CD4-positive, alpha-beta T cell treated with Interleukin-4 for 4 hours (primary cell): ENCODE measurements around the gene DEUP1.
A peak's percentile ranks its signal among the peaks of the same experiment; 100 is the strongest.
"Not testable (repeated sequence)": the region's sequence is repeated elsewhere in the genome, so short reads cannot be mapped to it uniquely, and the experiment has no call there.

Experiments
- DNase-seq: peaks from one replicate; pipeline ENCODE4 v3.0.0-alpha.2; 2020

DEUP1 gene

DNA sequence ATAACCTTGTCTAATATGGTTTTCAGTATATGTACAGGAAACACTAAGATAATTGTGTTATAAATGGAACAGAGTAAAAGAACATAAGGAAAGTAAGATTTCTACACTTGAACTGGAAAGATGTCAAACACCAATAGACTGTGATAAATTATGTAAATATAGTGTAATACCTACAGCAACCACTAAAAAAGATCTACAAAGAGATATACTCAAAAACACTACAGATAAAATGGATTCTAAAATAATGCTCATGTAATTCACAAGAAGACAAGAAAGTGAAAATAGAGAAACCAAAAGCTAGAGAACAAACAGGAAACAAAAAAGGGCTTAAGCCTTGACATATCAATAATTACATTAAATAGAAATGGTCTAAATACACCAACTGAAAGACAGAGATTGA is 30.9 kb downstream of the DEUP1 start:
- no peak for DNase-seq

DNA sequence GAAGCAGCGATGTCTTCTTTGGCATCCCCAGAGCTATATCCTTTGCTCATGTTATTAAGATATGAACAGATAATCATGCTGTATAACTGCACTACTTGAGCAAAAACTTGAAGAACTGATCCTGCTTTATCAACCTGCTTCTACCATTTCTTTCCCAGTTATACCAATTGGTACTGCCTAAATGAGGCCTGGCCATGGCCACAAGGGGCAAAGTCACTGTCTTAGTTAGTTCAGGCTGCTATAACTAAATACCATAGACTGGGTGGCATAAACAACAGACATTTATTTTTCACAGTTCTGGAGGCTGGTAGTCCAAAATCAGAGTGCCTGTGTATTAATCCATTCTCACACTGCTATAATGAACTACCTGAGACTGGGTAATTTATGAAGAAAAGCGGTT is 37.5 kb downstream of the DEUP1 start:
- no peak for DNase-seq

DNA sequence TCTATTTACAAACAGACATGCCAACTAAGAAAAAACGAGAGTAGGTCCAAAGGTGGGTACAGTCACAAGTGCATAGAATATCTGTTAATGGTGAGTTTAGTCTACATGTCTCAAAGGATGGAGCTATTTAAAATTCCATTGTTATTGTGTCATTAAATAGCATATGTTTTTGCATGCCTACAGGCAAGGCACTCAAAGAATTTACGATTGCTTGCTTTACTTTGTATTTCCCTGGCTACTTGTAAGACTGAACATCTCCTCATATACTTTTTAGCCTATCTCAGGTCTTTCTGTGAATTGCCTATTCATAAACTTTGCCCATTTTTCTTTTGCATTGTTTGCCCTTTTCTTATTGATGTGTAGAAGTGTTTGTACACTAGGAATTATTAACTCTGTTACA is 39.7 kb downstream of the DEUP1 start:
- no peak for DNase-seq

DNA sequence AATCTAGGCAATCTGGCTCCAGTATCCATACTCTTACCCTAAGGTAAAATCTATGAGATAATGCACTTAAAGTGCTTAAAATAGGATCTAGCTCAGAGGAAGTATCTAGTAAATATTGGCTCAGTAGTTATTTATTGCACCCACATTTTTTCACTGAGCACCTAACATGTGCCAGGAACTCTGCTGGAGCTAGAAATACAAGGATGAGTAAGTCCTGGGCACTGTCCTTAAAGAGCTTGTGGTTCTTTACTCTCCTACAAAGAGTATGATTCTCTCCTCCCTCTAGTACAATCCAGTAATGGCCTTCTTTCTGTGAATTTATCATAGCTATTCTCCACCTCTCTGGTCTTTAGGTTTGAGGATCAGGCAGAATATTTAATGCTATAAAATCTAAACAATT is 59.2 kb downstream of the DEUP1 start:
- DNase-seq, result no peak

DNA sequence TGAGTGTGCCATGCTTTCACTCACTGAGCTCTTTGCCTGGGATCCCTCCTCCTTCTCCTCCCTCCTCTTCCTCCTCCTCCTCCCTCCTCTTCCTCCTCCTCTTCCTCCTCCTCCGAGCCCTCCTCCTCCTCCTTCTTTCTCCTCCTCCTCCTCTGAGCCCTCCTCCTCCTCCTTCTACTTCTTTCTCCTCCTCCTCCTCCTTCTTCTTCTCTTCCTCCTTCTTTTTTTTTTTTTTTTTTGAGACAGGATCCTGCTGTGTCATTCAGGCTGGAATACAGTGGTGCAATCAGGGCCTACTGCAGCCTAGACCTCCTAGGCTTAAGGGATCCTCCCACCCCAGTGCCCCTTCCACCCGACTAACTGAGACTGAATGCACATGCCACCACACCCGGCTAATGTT is 62.3 kb downstream of the DEUP1 start:
- DNase-seq, result no peak

DNA sequence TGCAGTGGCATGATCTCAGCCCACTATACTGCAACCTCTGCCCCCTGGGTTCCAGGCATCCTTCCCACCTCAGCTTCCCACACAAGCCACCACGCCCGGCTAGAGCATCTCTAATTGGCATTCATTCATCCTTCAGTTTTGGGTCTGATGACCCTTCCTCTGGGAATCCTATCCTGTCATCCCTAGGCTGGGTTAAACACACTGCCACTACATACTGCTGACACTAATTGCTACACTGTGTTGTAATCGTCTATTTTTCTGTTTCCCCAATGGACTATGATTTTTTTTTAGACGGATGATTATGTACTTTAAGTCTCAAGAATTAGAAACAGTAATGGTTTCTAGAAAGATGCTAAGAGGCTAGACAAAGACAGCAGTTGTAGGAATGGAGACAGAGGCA is 62.8 kb downstream of the DEUP1 start:
- no peak for DNase-seq

DNA sequence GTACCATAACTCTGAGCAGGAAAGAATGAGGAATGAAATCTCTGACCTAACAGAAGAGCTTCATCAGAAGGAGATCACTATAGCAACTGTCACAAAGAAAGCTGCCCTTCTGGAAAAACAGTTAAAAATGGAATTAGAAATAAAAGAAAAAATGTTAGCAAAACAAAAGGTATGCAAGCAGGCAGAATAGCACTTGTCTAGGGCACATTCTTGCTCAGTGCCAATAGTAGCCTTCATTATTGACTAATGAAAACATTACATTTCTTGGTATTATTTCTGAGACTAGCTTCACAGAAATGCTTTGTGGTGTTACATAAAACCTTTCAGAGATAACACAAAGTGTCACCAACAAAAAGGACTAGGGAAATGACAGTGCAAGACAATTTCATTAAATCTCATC is 63.9 kb downstream of the DEUP1 start:
- no peak for DNase-seq

DNA sequence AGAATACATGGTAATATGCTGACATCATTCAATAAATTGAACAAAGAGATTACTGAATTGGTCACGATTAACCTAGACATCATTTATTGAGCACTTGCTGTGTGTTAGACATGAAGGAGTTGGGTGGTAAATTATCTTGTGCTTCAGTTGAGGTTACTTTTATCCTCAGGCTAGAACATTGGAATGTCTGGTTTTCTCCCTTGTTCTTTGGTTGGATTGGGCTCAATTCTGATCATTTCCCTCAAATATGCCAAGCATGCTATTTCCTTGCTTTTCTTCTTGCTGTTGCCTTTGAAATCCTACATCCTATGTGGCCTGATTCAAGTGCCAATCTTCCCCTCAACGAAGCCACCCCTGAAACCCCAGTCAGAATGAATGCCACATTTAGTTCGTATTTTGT is 65.8 kb downstream of the DEUP1 start:
- DNase-seq, result no peak

DNA sequence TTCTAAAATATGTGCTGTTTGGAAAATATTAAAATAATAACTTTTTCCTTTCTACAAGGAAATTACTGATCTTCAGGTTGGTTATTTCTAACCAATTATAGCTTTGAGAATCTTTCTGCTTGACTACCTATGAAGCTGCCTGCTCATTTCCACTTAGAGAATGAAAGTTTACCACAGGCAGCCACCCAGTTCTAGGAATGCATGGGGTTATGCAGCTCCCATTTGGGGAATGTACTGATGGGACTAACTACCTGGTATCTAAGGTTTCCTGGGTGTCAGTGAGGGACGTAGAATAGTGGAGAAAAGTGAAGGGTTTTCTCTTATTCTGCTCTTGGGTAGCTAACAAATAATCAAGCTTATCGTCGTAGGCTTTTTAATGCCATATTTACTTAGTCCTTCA is 73.4 kb downstream of the DEUP1 start:
- no peak for DNase-seq

DNA sequence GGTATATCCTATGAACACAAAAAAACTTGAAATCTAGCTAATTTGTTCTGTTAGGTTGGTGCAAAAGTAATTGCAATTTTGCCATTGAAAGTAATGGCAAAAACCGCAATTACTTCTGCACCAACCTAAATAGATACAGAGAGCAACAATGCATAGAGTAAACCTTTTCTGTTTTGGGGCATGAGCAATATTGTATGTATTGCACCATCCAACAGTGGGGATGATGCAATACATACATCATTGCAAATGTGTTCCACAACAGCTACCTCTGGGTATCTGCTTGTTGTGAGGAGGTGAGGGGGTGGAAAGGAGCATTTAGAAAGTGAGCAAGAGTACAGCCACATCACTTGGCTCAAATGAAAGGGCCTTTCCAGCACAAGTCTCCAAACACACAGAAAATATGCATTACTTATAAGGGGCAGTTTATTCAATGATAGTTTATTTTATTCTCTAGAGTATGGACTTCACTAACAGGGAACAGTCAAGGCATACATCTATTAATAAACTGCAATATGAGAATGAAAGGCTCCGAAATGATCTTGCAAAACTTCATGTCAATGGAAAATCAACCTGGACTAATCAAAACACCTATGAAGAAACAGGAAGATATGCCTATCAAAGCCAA is 77.3 kb downstream of the DEUP1 start:
- DNase-seq, result no peak

DNA sequence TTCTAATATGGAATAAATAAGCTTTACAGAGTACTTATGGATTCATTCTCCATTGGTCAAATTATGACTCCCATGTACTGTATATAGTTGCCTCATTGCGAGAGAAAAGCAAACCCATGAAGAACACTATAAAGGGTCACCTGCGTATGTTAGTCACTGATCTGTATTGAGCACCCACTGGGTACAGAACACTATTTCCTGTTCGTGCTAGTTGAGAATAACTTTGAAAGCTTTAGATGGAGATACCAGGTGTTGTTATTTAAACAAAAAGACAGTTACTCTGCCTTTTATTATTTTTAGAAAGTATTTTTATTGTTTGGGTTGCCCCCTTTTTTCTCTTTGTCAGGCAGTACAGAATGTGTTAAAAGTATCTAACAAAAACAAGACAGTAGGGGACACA is 79.9 kb downstream of the DEUP1 start:
- no peak for DNase-seq

DNA sequence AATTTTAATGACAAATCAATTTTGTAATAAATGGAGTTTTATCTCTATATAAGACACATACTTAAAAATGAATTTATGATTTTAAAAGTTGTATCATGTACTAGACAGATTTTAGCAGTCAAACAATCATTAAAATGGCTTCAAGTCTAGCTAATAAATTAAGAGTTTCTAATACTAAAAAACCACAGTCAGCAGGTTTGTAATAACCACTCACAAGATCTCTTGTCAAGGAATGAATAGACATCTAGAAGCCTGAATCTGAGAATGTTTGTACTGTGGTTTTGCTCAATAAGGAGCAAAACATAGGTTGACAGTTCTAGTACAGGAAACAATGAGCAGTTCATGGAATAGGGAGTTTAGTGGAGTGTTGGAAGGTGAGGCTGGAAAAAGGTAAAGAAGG is 81.2 kb downstream of the DEUP1 start:
- DNase-seq, result no peak

DNA sequence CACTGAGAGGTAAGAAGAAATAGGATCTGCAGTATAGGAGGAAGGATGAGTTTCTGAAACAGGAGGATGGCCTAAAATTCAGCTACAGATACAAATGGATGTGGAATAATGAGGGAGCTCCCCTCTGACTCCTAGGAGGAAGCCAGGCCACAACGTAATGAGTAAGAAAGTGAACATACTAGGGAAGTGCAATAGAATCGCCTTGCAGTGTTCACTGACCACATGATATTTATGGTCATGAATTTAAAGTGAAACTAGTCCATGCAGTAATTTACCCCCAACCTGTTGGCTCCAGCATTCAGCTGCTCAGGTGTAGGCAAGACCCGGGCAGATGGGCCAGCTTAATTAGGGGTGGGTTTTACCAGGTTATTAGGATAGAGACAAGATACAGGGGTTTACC is 101.7 kb downstream of the DEUP1 start:
- DNase-seq, result no peak

DNA sequence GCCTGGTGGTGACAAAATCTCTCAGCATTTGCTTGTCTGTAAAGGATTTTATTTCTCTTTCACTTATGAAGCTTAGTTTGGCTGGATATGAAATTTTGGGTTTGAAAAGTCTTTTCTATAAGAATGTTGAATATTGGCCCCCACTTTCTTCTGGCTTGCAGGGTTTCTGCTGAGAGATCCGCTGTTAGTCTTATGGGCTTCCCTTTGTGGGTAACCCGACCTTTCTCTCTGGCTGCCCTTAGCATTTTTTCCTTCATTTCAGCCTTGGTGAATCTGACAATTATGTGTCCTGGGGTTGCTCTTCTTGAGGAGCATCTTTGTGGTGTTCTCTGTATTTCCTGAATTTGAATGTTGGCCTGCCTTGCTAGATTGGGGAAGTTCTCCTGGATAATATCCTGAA is 112.7 kb downstream of the DEUP1 start:
- not testable (repeated sequence) for DNase-seq

DNA sequence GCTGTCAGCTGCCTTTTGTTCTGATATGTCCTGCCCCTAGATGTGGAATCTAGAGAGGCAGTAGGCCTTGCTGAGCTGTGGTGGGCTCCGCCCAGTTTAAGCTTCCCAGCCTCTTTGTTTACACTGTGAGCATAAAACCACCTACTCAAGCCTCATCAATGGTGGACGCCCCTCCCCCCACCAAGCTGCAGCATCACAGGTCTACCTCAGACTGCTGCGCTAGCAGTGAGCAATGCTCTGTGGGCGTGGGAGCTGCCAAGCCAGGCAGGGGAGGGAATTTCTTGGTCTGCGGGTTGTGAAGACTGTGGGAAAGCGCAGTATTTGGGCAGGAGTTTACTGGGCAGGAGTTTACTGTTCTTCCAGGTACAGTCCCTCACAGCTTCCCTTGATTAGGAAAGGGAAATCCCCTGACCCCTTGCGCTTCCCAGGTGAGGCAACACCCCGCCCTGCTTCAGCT is 114.1 kb downstream of the DEUP1 start:
- DNase-seq, result peak; percentile 1

DNA sequence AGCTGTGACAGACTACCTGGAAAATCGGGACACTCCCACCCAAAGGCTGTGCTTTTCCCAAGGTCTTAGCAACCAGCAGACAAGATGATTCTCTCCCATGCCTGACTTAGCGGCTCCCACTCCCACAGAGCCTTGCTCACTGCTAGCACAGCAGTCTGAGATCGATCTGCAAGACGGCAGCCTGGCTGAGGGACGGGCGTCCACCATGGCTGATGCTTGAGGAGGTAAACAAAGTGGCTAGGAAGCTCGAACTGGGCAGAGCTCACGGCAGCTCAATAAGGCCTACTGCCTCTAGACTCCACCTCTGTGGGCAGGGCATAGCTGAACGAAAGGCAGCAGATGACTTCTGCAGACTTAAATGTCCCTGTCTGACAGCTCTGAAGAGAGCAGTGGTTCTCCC is 127.7 kb downstream of the DEUP1 start:
- DNase-seq, result no peak

DNA sequence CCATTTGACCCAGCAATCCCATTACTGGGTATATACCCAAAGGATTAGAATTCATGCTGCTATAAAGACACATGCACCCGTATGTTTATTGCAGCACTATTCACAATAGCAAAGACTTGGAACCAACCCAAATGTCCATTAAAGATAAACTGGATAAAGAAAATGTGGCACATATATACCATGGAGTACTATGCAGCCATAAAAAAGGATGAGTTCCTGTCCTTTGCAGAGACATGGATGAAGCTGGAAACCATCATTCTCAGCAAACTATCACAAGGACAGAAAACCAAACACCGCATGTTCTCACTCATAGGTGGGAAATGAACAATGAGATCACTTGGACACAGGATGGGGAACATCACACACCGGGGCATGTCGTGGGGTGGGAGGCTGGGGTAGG is 133.1 kb downstream of the DEUP1 start:
- not testable (repeated sequence) for DNase-seq

DNA sequence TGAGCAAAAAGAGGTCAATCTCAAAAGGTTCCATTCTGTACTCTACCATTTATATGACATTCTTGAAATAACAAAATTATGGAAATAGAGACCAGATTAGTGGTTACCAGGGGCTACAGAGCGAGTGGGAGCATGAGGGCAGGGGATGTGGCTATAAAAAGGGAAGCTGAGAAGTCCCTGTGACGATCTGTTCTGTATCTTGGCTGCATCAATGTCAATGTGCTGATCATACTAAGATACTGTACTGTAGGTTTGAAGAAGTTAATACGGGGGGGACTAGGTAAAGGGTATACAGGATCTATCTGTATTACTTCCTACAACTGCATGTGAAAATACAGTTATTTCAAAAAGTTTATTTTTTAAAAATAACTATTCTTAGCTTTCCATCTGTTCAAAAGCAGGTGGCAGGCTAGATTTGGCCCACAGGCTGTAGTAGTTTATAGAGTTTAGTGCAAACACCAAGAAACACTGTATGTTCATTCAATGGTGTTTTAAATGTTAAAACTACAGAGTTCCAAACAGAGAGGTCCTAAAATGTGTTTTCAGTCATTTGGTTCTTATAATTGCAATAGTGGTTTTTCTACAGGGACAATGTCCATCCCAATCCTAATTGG is 134.5 kb downstream of the DEUP1 start:
- no peak for DNase-seq

DNA sequence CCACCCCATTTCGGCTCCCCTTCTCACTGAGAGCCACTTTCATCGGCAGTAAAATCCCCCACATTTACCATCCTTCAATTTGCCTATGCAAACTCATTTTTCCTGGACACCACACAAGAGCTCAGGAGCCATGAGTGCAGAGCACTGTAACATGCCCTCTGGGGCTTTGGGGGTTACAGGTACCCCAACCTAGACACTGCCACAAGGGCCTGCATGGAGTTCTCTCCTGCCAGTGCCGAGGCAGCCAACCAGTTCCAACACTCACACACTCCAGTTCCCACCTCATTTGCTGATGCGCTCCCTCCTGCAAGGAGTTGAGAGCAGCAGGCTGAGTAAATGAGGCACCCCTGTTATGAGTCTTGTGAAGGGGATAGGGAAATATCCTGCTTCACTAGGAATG is 136.5 kb downstream of the DEUP1 start:
- no peak for DNase-seq

DNA sequence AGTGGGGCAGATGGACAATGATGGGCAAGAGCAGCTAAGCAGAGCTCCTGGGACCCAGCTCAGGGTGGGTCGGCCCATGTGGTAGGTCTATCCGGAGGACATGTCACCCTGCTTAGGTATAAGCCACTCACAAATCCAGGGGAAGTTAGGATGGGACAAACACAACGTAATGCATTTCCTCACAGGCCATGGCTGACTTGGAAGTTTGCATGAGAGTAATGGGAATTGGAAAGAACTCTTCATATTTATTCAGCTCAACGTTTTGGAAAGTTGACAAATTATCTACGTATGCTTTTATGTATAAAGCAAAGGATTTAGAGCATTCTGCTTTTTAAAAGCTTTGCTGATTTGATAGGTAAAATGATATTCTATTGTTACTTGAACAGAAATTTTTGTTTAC is 137.7 kb downstream of the DEUP1 start:
- DNase-seq, result no peak

DNA sequence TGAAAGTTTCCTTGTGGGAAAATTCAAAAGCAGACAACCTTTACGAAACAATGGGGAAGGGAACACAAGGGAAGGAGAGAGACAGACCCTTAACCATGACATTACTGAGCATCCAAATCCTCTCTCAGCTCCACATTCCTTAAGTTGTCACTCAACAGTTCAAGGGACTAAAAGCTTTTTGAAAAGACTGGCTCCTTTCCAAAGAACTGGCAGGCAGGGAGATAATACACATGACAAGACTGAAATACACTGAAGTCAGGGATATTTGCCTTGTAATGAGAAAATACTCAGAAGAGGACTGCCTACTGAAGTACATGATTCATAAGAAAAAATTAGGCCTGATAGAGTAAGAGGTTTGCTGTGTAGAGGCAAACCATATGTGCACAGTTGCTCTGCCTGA is 143.6 kb downstream of the DEUP1 start:
- no peak for DNase-seq

DNA sequence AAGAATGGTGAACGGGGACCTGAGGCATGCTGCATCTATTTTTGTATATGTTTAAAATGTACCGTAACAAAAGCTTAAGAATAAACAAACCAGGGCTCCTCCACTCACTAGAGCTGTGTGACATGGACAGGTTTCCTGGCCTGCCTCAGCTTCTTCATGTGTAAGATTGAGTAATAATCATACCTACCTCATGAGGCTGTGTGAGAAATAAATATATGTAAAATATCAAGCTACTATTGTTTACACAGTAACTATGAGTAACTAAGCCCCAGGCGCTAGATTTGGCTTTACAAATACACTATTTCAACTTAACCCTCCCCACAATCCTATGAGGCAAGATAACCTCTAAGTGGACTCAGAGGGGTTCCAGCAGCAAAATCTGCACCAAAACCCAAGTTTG is 146.3 kb downstream of the DEUP1 start:
- no peak for DNase-seq

DNA sequence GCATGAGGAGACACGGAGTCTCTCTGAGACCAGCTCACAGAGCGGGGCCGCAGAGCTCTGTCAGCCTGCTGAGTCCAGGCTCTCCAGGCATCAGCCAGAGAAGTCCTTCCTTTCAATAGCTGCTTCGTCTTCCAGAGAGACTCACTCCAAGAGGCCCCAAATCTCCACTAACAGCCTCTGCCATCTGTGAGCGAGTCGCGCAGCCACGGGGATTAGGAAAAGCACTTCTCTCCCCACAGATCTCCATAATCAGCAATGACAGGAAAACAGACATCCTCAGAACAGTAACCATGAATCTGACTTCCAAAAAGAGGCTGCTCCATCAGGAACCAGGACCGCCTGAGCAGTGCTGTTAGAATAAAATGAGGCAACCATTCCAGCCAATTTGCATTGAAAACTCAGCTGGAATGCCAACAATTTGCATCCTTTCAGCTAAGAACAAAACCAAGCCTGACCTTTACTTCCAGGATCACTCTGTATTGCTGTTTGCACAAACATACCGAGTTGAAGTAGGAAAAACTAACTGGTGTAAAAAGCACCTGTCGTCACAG is 147.2 kb downstream of the DEUP1 start:
- DNase-seq, result no peak

DNA sequence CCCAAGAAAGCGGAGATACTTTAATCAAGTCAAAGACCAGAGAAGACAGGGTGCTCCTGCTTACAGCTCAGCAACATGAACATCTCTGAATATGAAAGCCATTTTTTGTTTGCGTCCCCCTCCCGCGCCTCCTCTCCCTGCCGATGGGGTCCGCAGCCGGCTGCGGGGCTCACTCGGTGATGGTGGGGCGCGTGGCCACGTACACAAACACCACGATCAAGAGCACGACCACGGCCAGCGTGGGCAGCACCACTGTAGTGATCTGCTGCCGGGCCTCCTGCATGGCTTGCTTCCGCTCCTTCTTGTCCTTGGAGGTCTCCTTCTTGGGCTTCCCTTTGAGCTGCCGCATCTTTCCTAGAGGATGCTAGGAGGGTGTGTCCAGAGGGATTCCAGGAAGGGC is 148.3 kb downstream of the DEUP1 start:
- DNase-seq, result no peak

DNA sequence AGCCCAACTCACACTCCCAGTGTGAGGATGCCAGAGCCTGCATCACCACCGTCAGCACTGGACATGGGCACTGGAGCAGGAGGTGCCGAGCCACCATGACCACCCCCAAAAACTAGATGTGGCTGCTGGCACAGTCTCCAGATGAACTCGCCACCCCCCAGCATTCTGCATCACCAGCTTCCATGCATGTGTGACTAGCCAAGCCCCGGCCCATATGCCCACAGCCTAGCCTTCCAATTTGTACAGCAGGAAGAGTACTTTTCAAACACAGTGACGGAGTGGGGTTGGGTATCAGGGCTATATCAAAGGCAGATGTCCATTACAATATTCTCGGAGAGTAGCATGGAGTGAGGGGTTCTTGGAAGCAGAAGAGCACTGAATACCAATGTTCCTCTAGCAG is 149.7 kb downstream of the DEUP1 start:
- no peak for DNase-seq
